ENCODE data around the gene THSD7B. TPM values are rescaled to one million over a fixed set of nuclear protein-coding genes. Genes with fewer than 3 reads are reported as not detected.

THSD7B gene
- total and polyA plus RNA-seq, 2 experiments from 2014 or later = 0.86 to 3.8 TPM

Small RNAs within 50 kb of the gene (small RNA-seq; reads per million reads assigned to genes)
- gene RF00019 (ENCODE audit: low replicate concordance) = not detected
- not detected for gene RNA5SP105 (ENCODE audit: low replicate concordance)
